Measurements from ENCODE around the gene ADM5. TPM values are rescaled to one million over a fixed set of nuclear protein-coding genes. Genes with fewer than 3 reads are reported as not detected.
A peak's percentile ranks its signal among the peaks of the same experiment; 100 is the strongest.

The ADM5 gene
- polyA plus RNA-seq, 3 donors, result 1.2 TPM; not detected in 2

GRCh38 chr19:49685845-49686332, 3.5 kb upstream of the ADM5 start:
- Histone ChIP-seq H4K20me1 (ENCODE audit: insufficient read depth, low read length) (peaks cover 5% of the 10 kb centered on the region), H2AFZ (ENCODE audit: insufficient read depth, low read depth, low read length, poor library complexity, severe bottlenecking) (no peak overlapping the region), H3K9me3 (replicated peaks in 1 of 2; ENCODE audit: control insufficient read depth in 1 of 2, insufficient read depth in 1 of 2, low read length in 2 of 2) (peaks cover 0 to 7% of the 10 kb centered on the region in 2 donors), H3K27ac (ENCODE audit: low read depth in 1 of 2, low read length in 2 of 2) (no peak overlapping the region), H3K79me2 (ENCODE audit: insufficient read depth, low read length) (peaks cover 2% of the 10 kb centered on the region), H3K27me3 (ENCODE audit: control insufficient read depth in 2 of 2, insufficient read depth in 2 of 2, low read length in 2 of 2) (peaks cover 9 to 20% of the 10 kb centered on the region in 2 donors), H3K4me2 (replicated peaks; ENCODE audit: extremely low read depth, low read length, poor library complexity, severe bottlenecking) (no peak overlapping the region), H3K36me3 (replicated peaks in 1 of 2; ENCODE audit: control insufficient read depth in 1 of 2, insufficient read depth in 2 of 2, low read length in 2 of 2) (peaks cover 33 to 47% of the 10 kb centered on the region in 2 donors), H3K9ac (ENCODE audit: insufficient read depth, low read length, poor library complexity, severe bottlenecking) (no peak overlapping the region), H3K4me3 (replicated peaks in 1 of 3; ENCODE audit: low read depth in 2 of 3, low read length in 3 of 3) (no peak overlapping the region), H3K4me1 (ENCODE audit: control insufficient read depth in 1 of 2, insufficient read depth in 2 of 2, low read length in 2 of 2) (peaks cover 24 to 28% of the 10 kb centered on the region in 2 donors)
- Mint-ChIP-seq H3K4me1 (peaks cover 27% of the 10 kb centered on the region), H3K27me3 (ENCODE audit: low read depth in 3 of 3) (peaks cover 25 to 27% (median 26%) of the 10 kb centered on the region in 3 donors), H3K36me3 (peaks cover 68 to 78% of the 10 kb centered on the region in 2 donors), H3K27ac (peak overlapping the region in 2 of 7 donors; percentile 7 to 42), H3K9me3 (peaks cover 0 to 11% (median 7%) of the 10 kb centered on the region in 7 donors), H3K4me3 (no peak overlapping the region)
- no peak for DNase-seq
- TF ChIP-seq CTCF (IDR thresholded peaks at IDR 0.05), result no peak
- intact Hi-C loops (cut with micrococcal nuclease), result no loop called here
- 95% methylated on average over 19 of the region's 23 CpGs for WGBS (ENCODE audit: insufficient coverage)

GRCh38 chr19:49686503-49687088, 2.8 kb upstream of the ADM5 start:
- H3K4me3 Mint-ChIP-seq, result no peak overlapping the region

More at GRCh38 chr19:49686503-49687088, 2.8 kb upstream of the ADM5 start:
- TF ChIP-seq CTCF (IDR thresholded peaks at IDR 0.05), result no peak
- no peak overlapping the region for H2AFZ ChIP-seq (ENCODE audit: insufficient read depth, low read depth, low read length, poor library complexity, severe bottlenecking)
- peak overlapping the region in 1 of 7 donors; percentile 66 for H3K27ac Mint-ChIP-seq
- peaks cover 29 to 34% of the 10 kb centered on the region in 2 donors for H3K4me1 ChIP-seq (ENCODE audit: control insufficient read depth in 1 of 2, insufficient read depth in 2 of 2, low read length in 2 of 2)
- peaks cover 15 to 27% of the 10 kb centered on the region in 2 donors for H3K27me3 ChIP-seq (ENCODE audit: control insufficient read depth in 2 of 2, insufficient read depth in 2 of 2, low read length in 2 of 2)
- H3K36me3 Mint-ChIP-seq, result peaks cover 65 to 76% of the 10 kb centered on the region in 2 donors
- no peak overlapping the region for H3K4me3 ChIP-seq (replicated peaks in 1 of 3; ENCODE audit: low read depth in 2 of 3, low read length in 3 of 3)
- H3K4me2 ChIP-seq (replicated peaks; ENCODE audit: extremely low read depth, low read length, poor library complexity, severe bottlenecking), result no peak overlapping the region
- no peak overlapping the region for H3K9ac ChIP-seq (ENCODE audit: insufficient read depth, low read length, poor library complexity, severe bottlenecking)
- intact Hi-C loops (cut with micrococcal nuclease), result no loop called here
- H3K9me3 ChIP-seq (replicated peaks in 1 of 2; ENCODE audit: control insufficient read depth in 1 of 2, insufficient read depth in 1 of 2, low read length in 2 of 2), result peaks cover 0 to 9% of the 10 kb centered on the region in 2 donors
- no peaks in the 10 kb centered on the region for H3K79me2 ChIP-seq (ENCODE audit: insufficient read depth, low read length)
- H3K27me3 Mint-ChIP-seq (ENCODE audit: low read depth in 3 of 3), result peaks cover 33 to 34% (median 33%) of the 10 kb centered on the region in 3 donors
- peaks cover 0 to 14% (median 8%) of the 10 kb centered on the region in 7 donors for H3K9me3 Mint-ChIP-seq
- H4K20me1 ChIP-seq (ENCODE audit: insufficient read depth, low read length), result peaks cover 5% of the 10 kb centered on the region
- DNase-seq, result no peak
- peaks cover 33 to 47% of the 10 kb centered on the region in 2 donors for H3K36me3 ChIP-seq (replicated peaks in 1 of 2; ENCODE audit: control insufficient read depth in 1 of 2, insufficient read depth in 2 of 2, low read length in 2 of 2)
- peaks cover 31% of the 10 kb centered on the region for H3K4me1 Mint-ChIP-seq
- no peak overlapping the region for H3K27ac ChIP-seq (ENCODE audit: low read depth in 1 of 2, low read length in 2 of 2)
- WGBS (ENCODE audit: insufficient coverage), result 98% methylated on average over 13 of the region's 27 CpGs

All from CD14-positive monocyte (primary cell).